CD4-positive, alpha-beta T cell treated with Interleukin-21 for 1 hour (primary cell): Measurements from ENCODE around the gene SCNN1G.
"Not testable (repeated sequence)": the region's sequence is repeated elsewhere in the genome, so short reads cannot be mapped to it uniquely, and the experiment has no call there.

Experiments used
- DNase-seq: peaks from one replicate; pipeline ENCODE4 v3.0.0-alpha.2; 2020

The SCNN1G gene

GRCh38 chr16:23206986-23207385, 24.4 kb downstream of the SCNN1G start:
- DNase-seq = no peak

DNA sequence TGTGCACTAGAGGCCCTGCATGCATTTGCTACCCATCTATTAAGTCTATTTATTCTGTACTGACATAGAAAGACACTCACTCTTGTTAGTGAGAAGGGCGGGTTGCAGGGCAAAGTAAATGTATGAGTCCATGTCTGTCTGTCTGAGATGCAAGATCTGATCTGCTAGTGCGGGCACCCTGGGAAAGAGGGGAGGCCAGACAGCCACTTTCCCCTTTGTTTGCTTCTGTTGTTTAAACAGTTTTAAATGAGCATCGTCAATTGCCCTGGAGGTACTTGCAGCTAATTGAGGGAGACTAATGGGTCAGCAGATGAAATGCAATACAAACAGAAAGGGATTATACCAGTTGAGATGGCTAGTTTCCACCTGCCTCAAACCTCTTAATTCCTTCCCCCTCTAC, 24.9 kb downstream of the SCNN1G start:
- DNase-seq = no peak

DNA sequence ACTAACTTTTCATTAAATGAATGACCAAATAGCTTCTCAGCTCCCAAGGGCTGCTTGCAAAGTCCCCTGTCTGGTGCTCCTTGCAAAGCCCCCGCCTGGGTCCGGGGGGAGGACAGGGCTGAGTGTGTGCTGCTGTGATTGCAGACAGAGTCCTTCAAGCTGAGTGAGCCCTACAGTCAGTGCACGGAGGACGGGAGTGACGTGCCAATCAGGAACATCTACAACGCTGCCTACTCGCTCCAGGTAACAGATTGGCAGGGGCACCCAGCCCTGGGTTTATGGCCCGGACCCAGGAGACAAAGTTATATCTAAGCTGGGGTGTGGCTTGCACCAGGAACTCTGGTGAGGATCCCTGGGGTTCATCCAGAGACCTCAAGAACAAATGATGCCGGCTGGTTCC, 27.1 kb downstream of the SCNN1G start:
- DNase-seq = no peak

- DNase-seq = no peak
Observed at GRCh38 chr16:23213831-23214230, 31.3 kb downstream of the SCNN1G start.

DNA sequence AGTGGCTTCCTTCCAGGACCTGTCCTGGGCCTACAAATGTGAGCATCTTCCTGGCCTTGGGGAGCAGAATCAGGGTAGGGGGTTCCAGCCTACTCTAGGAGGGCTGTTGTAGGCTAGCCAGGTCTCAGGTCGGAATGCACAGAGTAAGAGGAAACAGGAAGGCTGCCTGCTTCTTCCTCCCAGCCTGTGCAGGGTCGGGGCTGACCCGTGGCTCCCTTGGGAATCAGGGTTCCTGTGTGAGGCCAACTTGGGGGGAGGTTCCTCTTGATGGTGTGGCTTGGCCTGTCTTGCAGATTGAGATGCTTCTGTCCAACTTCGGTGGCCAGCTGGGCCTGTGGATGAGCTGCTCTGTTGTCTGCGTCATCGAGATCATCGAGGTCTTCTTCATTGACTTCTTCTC, 32.3 kb downstream of the SCNN1G start:
- DNase-seq = no peak

DNA sequence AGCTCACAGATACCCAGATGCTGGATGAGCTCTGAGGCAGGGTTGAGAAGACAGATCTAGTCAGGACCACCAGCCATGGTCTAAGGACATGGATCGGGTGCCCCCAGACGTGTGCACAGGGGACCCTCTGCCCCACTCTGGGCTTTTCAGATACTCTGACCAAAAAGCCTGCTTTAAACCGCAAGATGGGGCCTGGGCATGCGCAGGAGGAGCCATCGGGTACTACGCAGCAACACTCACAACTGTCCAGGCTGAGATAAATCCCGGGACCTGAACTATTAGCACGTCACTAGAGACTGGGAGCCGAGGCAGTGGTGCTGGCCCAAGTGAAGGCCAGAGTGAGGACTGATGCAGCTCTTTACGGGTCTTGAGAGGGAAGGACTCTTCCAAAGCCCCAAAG, 32.9 kb downstream of the SCNN1G start:
- DNase-seq = no peak

DNA sequence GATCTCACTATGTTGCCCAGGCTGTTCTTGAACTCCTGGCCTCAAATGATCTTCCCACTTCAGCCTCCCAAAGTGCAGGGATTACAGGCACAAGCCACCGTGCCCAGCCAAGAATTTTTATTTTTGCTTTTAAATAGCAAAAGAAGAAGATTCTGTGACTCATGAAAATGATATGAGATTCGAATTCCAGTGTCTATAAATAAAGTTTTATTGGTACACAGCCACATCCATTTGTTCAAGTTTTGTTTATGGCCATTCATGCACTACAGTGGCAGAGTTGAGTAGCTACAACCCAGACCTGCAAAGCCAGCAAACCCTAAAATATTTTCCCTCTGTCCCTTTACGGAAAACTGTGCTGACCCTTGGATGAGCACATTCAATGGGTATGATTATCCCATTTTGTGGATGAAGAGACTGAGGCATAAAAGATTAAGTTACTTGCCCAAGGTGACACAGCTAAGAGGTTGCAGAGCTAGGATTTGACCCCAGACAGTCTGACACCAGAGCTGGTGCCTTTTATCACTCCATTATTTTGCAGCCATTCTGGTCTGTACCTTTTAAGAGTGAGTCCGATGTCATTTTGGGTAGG, 34.2 kb downstream of the SCNN1G start:
- no peak for DNase-seq

DNA sequence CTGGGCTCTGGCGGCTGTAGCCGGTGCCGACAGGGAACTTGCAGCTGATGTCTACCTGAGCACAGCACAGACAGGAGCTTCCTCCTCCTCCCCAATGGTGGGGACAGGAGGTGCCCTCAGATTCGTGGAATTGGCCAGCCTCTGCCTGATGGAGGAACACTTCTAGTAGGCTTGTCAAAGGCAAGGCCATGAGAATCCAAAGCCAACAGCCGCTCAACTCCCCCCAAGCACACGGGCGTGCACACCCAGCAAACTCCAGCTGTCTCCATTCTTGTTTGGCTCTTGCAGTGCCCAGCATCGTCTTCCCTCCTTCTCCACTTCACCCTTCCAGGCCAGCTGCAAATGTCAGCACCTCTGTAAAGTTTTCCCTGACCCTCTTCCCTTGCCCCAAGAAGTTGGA, 35.1 kb downstream of the SCNN1G start:
- no peak for DNase-seq

GRCh38 chr16:23222929-23223328, 40.4 kb downstream of the SCNN1G start:
- no peak for DNase-seq

DNA sequence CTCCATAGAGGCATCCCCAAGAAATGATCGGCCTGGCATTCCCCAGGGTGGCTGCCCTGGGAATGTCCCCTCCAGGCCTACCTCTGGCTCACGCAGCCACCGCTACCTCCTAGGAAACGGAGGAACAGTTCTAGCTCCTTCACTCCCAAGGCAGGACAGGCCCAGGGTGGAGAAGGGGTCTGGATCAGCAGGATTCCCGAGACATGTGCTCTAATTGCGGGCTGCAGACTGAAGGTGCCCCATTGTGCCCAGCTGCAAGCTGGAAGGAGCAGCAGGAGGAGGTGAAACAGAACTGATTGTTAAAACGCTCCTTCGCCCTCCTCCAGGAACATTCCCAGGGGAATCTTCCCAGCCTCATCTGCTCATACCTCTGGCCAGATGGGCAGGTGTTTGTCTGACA, 40.8 kb downstream of the SCNN1G start:
- DNase-seq = no peak

- no peak for DNase-seq
Observed at GRCh38 chr16:23225109-23225508, 42.6 kb downstream of the SCNN1G start.

DNA sequence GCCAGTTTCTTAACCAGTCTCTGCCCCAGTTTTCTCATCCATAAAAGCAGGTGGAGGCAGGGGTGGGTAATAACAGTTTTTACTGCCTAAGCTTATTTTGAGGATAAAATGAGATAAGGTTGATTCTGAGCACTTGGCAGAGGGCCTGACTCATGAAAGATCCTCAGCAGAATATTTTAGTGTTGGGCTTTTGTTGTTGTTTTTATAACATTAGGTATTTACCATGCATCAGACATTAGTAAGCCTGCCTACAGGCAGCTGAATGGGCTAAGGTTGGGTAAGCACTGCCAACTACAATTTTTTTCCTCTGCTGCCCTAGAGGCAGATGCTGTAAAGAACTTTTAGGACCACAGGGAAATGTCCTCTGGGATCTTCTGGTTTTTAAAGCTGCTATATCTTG, 43.1 kb downstream of the SCNN1G start:
- DNase-seq = no peak

DNA sequence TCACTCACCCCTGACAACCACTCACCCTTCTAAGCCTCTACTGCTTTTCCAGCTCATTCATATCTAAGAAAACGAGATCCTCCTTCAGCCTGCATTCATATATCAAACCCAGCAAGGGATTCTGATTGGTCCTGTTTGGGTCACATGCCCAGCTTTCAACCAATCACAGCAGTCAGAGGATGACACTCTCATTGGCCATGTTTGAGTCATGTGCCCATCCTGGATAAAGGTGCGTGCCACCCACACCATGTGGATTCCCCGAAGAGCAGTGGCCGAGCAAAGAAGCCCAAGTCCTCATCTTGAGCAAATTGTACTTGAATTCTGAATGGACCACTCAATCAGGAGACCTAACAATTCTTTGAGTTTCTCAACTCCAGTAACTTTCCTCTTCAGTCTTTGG, 45.0 kb downstream of the SCNN1G start:
- DNase-seq = no peak

DNA sequence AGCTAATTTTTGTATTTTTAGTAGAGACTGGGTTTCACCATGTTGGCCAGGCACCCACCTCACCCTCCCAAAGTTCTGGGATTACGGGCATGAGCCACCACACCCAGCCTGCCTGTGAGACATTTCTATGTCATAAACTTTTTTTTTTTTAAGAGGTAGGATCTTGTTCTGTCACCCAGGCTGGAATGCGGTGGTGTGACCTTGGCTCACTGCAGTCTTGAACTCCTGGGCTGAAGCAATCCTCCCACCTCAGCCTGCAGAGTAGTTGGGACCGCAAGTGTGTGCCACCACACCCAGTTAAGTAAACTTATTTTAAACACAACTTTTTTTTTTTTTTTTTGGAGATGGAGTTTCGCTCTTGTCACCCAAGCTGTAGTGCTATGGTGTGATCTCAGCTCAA, 47.2 kb downstream of the SCNN1G start:
- no peak for DNase-seq

DNA sequence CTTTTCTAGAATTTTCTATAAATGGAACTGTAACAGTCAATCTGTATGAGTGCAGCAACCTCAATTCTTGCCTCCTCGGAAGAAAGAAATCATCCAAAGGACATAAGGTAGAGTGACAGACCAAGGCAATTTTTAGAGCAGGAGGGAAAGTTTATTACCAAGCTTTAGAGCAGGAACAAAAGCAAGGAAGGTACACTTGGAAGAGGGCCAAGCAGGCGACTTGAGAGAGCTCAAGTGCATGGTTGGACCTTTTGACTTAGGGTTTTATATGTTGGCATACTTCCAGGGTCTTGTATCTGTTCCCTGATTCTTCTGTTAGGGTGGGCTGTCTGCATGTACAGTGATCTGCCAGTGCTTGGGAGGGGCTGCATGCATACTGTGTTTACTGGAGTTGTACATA, 50.3 kb downstream of the SCNN1G start:
- DNase-seq = no peak

DNA sequence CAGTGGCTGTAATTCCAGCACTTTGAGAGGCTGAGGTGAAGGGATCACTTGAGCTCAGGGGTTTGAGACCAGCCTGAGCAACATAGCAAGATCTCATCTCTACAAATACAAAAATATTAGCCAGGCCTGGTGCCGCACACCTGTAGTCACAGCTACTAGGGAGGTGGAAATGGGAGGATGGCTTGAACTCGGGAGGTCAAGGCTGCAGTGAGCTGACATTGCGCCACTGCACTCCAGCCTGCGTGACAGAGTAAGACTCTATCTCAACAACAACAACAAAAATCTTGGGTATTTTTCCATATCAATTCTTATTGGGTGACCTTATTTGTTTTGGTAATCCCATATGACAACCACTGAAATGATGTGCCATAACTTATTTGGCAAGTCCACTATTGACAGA, 52.6 kb downstream of the SCNN1G start:
- no peak for DNase-seq

- DNase-seq = no peak
Observed at GRCh38 chr16:23236983-23237382, 54.4 kb downstream of the SCNN1G start.

DNA sequence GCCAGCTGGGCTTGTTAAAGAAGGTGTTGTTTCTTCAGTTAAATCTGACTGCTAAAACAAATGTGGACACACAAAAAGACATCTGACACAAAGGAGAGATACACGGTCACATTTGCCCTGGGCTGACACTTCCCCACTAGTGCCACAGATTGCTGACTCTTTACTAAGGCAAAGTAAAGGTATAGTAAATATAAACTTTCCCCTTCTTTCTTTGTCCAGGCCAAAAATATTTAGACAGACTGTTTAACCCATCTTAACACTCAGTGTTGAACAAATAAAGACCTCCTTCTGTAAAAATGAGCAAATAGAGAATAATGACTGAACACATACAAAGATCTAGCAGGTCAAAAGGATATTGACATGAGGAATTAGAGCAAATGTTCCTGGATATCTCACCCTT, 58.4 kb downstream of the SCNN1G start:
- DNase-seq = no peak

- DNase-seq = no peak
Observed at GRCh38 chr16:23244122-23244521, 61.6 kb downstream of the SCNN1G start.

GRCh38 chr16:23245268-23245667, 62.7 kb downstream of the SCNN1G start:
- no peak for DNase-seq

DNA sequence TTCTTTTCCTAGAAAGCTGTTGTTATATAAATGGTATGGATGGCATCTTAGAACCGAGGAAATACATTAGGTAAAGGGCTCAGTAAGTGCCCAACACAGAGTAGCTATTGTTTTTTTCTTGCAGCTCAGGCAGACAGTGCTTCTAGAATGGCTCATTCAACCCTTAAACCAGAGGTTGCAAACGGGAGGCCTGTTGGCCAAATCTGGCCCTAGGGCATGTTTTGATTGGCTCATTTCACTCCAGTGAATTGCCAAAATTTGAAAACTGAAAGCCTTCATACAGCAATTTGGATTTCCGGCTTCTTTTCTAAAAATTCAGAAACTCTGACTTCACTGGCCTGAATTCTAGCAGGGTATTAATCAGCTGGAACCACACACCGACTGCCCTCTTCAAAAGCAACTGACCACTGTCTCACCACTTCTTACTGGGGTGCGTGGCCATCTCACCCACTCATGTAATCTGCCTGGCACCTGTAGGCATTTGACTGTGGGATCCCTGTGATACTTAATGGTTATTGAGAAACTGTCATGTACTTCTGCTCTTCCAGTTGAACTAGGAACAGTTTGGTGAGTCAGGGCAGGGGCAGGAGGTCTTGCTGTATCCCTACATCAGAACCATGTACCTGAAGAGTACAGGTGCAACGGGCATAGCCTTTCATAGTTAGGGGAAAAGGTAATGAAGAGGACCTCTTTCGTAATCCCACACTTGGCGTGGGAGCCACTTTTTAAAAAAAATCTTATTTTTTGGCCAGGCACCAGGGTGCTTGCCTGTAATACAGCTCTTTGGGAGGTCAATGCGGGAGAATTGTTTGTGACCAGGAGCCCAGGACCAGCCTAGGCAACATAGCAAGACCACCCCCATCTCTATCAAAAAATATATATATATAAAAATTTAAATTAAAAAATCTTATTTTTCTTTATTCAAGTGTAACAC, 66.0 kb downstream of the SCNN1G start:
- no peak for DNase-seq

DNA sequence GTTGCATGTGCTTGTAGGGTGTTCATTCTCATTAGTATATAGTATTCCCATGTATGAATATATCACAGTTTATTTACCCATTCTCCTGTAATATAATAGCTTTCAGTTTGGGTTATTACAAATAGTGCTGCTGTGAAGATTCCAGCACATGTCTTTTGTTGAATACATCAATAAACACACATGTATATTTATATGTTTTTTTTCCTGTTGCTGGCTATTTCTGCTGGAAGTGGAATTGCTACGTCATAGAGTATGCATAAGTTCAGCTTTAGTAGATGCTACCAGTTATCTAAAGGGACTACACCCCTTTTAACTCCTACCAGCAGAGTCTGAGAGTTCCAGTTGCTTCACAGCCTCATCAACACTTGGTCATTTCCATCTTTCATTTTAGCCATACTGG, 67.3 kb downstream of the SCNN1G start:
- no peak for DNase-seq

GRCh38 chr16:23252310-23252709, 69.8 kb downstream of the SCNN1G start:
- DNase-seq = no peak

DNA sequence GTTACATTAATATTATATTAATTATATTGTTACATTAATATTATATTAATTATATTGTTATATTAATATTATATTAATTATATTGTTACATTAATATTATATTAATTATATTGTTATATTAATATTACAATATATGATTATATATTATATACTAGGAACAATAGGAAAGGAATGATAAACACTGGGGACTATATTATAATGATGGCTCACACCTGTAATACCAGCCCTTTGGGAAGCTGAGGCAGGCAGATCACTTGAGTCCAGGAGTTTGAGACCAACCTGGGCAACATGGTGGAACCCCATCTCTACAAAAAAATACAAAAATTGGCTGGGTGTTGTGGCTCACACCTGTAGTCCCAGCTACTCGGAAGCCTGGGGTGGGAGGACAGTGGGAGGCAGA, 71.1 kb downstream of the SCNN1G start:
- DNase-seq = not testable (repeated sequence)

DNA sequence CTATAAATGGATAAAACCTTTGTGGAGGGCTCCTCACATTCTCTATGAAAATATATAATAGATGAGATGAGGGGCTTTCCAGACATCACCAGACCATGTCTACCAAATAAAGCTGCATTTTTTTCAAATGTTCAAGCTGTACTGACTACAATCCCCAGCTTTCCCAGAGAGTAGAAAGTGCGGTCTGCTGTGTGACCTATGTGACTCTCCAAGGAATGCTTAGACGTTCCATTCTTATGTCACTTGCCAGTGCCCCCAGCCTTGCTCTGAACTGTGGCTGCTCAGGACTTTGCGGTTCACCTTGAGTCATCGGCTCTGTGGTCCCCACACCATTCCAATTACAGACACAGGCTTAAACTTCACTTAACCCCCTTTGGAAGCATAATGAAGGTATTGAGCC, 71.8 kb downstream of the SCNN1G start:
- DNase-seq = no peak
